Testis (tissue), 2 donors: Measurements from ENCODE around the gene CARD10.

ENCODE experiments used
- POLR2A ChIP-seq: fragments of 450-650 bp; IDR thresholded peaks from one replicate; pipeline ENCODE4 v1.6.1; 2017; ENCODE audit warnings: antibody characterized with exemption, mild to moderate bottlenecking, moderate library complexity
- TF ChIP-seq, protein P1 (sequence below), 3 experiments: fragments of 450-650 bp in 2 of 3; fragments of 200-600 bp in 1 of 3; sonication (generic) in 1 of 3; IDR thresholded peaks; one replicate each; pipeline ENCODE4 v1.5.1; 2016 to 2019; ENCODE audit warnings: antibody characterized with exemption in 3 of 3, mild to moderate bottlenecking in 2 of 3, moderate library complexity in 1 of 3

DNA sequence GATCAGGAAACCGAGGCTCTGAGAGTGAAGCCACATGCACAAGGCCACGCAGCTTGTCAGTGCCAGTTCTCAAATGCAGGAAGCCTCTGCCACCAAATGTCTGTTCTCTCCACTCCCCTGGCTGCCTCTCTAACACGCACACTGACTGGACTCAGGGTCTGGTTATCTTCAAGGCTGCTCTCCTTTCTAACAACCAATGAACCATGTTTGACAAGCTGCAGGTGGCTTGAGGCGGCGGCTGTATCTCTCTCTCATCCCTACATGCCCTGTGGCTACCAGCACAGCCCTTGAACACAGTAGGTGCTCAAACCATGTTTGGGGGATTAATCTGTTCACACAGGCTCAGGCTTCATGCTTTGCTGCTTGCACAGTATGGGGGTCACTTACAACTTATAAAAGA lies 56.8 kb downstream of the CARD10 start:
- no peak for TF ChIP-seq POLR2A
- TF ChIP-seq, protein P1, sequence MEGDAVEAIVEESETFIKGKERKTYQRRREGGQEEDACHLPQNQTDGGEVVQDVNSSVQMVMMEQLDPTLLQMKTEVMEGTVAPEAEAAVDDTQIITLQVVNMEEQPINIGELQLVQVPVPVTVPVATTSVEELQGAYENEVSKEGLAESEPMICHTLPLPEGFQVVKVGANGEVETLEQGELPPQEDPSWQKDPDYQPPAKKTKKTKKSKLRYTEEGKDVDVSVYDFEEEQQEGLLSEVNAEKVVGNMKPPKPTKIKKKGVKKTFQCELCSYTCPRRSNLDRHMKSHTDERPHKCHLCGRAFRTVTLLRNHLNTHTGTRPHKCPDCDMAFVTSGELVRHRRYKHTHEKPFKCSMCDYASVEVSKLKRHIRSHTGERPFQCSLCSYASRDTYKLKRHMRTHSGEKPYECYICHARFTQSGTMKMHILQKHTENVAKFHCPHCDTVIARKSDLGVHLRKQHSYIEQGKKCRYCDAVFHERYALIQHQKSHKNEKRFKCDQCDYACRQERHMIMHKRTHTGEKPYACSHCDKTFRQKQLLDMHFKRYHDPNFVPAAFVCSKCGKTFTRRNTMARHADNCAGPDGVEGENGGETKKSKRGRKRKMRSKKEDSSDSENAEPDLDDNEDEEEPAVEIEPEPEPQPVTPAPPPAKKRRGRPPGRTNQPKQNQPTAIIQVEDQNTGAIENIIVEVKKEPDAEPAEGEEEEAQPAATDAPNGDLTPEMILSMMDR (IDR thresholded peaks at IDR 0.05) = no peak
